Esophagus squamous epithelium (tissue), 5 donors: ENCODE results near the gene IQSEC1. TPM values are rescaled to one million over a fixed set of nuclear protein-coding genes. Genes with fewer than 3 reads are reported as not detected.
A peak's percentile ranks its signal among the peaks of the same experiment; 100 is the strongest.

Experiments used
- DNase-seq: peaks from one replicate; lab custom pipeline; 2025; lab: John Stamatoyannopoulos, UW
- H3K27ac ChIP-seq, 4 donors: fragments of 200-600 bp; sonication (generic); one replicate each; pipeline ENCODE4 v1.5.1; 2016 to 2019; ENCODE audit warnings: mild to moderate bottlenecking in 1 of 4
- H3K27me3 ChIP-seq, 4 donors: fragments of 200-600 bp; sonication (generic); 1 replicate in 3 of 4; 2 replicates in 1 of 4; pipeline versions ENCODE4 v1.5.1 to v1.6.0; 2017 to 2021; ENCODE audit warnings: antibody characterized with exemption in 1 of 4
- H3K36me3 ChIP-seq, 3 donors: fragments of 200-600 bp; sonication (generic); one replicate each; pipeline ENCODE4 v1.5.1; 2016 to 2019
- H3K4me1 ChIP-seq, 3 donors: fragments of 200-600 bp; sonication (generic); one replicate each; pipeline ENCODE4 v1.5.1; 2017 to 2019
- H3K4me3 ChIP-seq, 4 donors: fragments of 200-600 bp; sonication (generic); 1 replicate in 3 of 4; 2 replicates in 1 of 4; pipeline ENCODE4 v1.5.1; 2016 to 2019; ENCODE audit warnings: mild to moderate bottlenecking in 2 of 4, moderate library complexity in 1 of 4
- H3K9me3 ChIP-seq, 3 donors: fragments of 200-600 bp; sonication (generic); one replicate each; pipeline ENCODE4 v1.5.1; 2016 to 2019
- POLR2A ChIP-seq, 4 donors: fragments of 450-650 bp; IDR thresholded peaks; one replicate each; pipeline ENCODE4 v1.6.1; 2017; ENCODE audit warnings: antibody characterized with exemption in 4 of 4, mild to moderate bottlenecking in 4 of 4, moderate library complexity in 3 of 4
- WGBS, 2 donors: methylation state at CpG; one replicate each; pipeline ENCODE4 v1.1.5; 2018; 5-methylcytosine and 5-hydroxymethylcytosine counted together
- intact Hi-C: fragments of 100-400 bp; cut with DNase I; formaldehyde crosslinking; loops from one replicate; pipeline ENCODE4 v1.15.0; 2022
- total RNA-seq, 4 donors: library from RNA; depleted of rRNA; stranded (reverse); fragments of >200 nt; gene quantifications; one replicate each; pipeline ENCODE4 v1.1.0, GENCODE V29; 2016
- TF ChIP-seq, protein P1 (sequence below), 6 experiments: fragments of 450-650 bp in 4 of 6; fragments of 200-600 bp in 2 of 6; sonication (generic) in 2 of 6; IDR thresholded peaks; one replicate each; pipeline ENCODE4 v1.5.1; 2016 to 2019; ENCODE audit warnings: antibody characterized with exemption in 6 of 6, mild to moderate bottlenecking in 4 of 6, moderate library complexity in 4 of 6
- donor health status: DM: yes; HTN: yes; CAD: no.

The IQSEC1 gene
- total RNA-seq, 4 donors from 2014 or later = 7.3 to 27.1 (median 10.7) TPM

DNA sequence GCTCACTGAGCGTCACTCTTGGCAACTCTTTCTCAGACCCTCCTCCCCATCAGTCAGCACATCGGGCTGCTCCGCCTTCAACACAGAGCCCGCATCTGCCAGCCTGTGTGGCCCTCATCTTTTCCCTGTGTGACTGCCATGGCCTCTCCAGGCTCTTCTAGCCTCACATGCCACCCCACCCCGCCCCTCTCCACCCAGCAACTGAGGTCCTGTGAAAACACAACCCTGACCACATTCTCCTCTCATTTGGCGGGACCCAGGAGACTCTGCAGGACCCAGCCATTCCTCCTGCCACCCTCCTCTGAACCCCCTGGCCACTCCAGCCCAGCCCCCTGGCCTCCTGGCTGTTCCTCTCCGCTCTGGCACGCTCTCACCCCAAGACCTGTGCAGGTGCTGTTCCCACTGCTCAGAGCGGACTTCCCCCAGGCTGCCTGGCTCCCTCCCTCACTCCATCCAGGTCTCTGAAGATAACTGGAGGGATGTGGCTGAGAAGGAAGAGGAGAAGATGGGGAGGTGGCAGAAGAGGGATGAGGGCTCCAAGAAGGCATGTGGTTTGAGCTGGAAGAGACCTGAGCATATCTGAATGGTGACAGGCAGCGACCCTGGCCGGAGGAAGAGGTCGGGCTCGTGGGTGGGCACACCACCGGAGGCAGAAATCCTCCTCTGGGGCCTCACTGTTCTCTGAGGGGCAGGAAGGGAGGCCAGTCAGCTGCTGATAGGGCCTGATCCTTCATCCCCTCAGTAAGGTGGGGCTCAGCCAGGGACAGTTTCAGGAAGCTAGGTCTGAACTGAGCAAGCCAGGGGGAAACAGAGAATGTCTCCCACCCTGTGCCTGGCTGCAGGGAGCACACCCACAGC is 120.7 kb downstream of the IQSEC1 start:
- no peak overlapping the region for H3K4me3 ChIP-seq
- TF ChIP-seq POLR2A (IDR thresholded peaks at IDR 0.05) = no peak
- TF ChIP-seq, protein P1, sequence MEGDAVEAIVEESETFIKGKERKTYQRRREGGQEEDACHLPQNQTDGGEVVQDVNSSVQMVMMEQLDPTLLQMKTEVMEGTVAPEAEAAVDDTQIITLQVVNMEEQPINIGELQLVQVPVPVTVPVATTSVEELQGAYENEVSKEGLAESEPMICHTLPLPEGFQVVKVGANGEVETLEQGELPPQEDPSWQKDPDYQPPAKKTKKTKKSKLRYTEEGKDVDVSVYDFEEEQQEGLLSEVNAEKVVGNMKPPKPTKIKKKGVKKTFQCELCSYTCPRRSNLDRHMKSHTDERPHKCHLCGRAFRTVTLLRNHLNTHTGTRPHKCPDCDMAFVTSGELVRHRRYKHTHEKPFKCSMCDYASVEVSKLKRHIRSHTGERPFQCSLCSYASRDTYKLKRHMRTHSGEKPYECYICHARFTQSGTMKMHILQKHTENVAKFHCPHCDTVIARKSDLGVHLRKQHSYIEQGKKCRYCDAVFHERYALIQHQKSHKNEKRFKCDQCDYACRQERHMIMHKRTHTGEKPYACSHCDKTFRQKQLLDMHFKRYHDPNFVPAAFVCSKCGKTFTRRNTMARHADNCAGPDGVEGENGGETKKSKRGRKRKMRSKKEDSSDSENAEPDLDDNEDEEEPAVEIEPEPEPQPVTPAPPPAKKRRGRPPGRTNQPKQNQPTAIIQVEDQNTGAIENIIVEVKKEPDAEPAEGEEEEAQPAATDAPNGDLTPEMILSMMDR (IDR thresholded peaks at IDR 0.05) = no peak
- no peaks in the 10 kb centered on the region for H3K9me3 ChIP-seq
- WGBS, 2 donors = 89 to 93% methylated on average over 7 to 12 of the region's 14 CpGs
- H3K4me1 ChIP-seq = peaks cover 43 to 84% (median 53%) of the 10 kb centered on the region in 3 donors
- intact Hi-C loops = no loop called here
- H3K27me3 ChIP-seq = no peaks in the 10 kb centered on the region
- H3K27ac ChIP-seq = no peak overlapping the region
- no peak for DNase-seq
- no peaks in the 10 kb centered on the region for H3K36me3 ChIP-seq

DNA sequence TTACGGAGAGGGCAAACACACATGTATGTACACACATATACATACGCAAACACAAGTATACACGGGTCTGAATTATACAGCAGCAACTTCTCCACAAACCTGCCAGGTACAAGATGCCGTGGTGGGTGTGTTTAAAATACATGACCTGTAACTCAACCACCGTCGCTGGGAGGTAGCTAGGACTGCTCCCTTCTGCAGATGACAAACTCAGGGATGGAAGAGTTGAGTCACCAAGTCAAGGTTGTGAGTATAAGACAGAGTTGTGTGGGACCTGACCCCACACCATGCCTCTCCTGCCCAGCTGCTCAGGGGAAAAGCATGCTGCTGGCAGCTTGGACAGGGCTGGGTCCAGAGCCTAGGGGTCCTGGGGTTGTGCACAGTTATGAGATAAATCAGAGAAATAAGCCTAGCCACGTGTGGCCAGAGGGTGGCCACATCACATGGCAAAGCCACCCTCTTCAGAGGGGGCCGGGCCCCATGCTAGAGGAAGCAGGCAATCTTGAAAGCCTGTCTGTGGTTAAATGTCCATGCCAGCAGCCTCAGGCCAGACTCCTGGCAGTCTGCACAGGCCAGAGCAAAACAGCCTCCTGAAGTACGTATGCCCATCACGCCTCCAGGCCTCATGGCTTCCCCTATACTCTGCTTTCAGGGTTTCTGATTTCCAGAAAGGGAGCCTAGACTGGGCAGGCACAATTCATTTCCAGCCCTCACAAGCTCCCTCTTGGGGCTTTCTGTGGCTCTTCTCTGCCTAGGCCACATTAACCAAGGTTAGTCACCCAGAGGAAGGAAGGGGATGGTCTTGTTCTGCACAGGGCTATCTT is 124.1 kb downstream of the IQSEC1 start:
- peaks cover 46 to 84% (median 60%) of the 10 kb centered on the region in 3 donors for H3K4me1 ChIP-seq
- WGBS, 2 donors = 31 to 50% methylated on average over 3 to 6 of the region's 10 CpGs

DNA sequence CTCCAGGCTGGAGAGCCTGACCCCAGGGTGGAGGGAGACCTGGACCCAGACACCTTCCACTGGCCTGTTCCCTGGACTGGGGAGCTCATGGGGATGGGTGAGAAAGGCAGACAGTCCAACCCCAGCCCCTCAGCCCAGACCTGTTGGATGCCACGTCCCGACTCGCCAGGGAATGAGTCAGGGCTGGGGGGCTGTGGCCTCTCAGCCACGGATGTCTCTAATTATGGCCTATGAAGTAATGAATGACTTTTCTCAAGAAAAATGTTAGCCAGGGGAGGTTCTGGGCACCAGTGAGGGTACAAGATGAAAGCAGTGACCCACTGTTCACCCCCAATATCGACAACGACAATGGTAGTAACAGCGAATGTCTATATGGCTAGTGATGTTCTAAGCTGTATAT is 124.9 kb downstream of the IQSEC1 start:
- Histone ChIP-seq H3K27ac (peak overlapping the region in 2 of 4 donors; percentile 18 to 50), H3K9me3 (no peaks in the 10 kb centered on the region), H3K4me3 (no peak overlapping the region), H3K27me3 (no peaks in the 10 kb centered on the region), H3K36me3 (no peaks in the 10 kb centered on the region), H3K4me1 (peaks cover 40 to 84% (median 60%) of the 10 kb centered on the region in 3 donors)
- 33% methylated on average over 3 of the region's 7 CpGs; no CpG with 5 or more reads in 1 of the 2 donors for WGBS, 2 donors
- no peak for DNase-seq
- intact Hi-C loops = no loop called here
- TF ChIP-seq, protein P1 (IDR thresholded peaks at IDR 0.05) = no peak

More for the DNA sequence above, 124.1 kb downstream of the IQSEC1 start:
- Histone ChIP-seq H3K36me3 (no peaks in the 10 kb centered on the region), H3K4me3 (no peak overlapping the region), H3K27ac (no peak overlapping the region), H3K9me3 (no peaks in the 10 kb centered on the region), H3K27me3 (no peaks in the 10 kb centered on the region)
- DNase-seq = no peak
- intact Hi-C loops = no loop called here
- no peak for TF ChIP-seq POLR2A (IDR thresholded peaks at IDR 0.05)
- TF ChIP-seq, protein P1 (IDR thresholded peaks at IDR 0.05) = peak in 1 of 6 experiments; percentile 11

DNA sequence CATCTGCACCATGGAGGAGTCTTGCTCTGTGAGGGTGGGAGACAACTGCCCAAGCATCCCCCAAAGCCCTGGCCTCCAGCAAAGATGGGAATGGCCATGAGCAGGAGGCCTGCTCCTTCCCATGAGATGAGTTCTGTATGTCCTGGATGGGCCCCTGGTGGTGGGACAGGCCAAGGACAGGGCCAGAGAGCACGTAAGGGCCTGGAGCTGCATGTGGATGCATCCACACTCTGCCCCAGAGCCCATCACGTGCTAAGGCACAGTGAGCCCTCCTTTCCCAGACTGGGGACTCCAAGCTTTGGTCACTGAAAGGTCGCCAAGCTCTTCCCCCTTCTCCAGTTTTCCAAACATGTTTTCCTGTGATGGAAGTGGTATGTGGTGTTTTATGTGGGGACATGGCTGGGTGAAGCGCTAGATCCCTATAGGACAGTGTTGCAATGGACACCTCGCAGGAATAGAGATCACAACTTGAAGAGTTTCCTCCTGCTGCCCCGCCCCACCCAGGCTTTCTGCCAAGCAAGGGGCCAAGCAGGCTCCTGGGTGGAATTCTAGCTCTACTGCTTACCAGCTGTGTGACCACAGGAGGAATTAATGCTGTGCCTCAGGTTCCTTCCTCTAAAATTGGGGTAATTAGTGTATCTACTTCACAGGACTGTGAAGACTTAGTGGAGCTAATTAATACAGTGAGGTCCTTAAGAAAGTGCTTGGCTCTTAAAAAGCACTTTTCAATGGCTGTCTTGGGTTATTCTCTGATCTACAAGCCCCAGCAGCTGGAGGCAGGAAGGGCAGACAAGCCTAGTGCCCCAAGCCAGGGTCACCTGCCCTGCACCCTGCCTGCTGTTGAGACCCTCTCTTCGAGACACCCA is 125.5 kb downstream of the IQSEC1 start:
- no peaks in the 10 kb centered on the region for H3K9me3 ChIP-seq
- peaks cover 40 to 83% (median 58%) of the 10 kb centered on the region in 3 donors for H3K4me1 ChIP-seq
- peak overlapping the region in 2 of 4 donors; percentile 36 to 50 for H3K27ac ChIP-seq
- intact Hi-C loops = no loop called here
- no peak overlapping the region for H3K4me3 ChIP-seq
- DNase-seq = no peak
- H3K36me3 ChIP-seq = no peaks in the 10 kb centered on the region
- TF ChIP-seq, protein P1 (IDR thresholded peaks at IDR 0.05) = no peak
- TF ChIP-seq POLR2A (IDR thresholded peaks at IDR 0.05) = no peak
- no peaks in the 10 kb centered on the region for H3K27me3 ChIP-seq
- 0 to 37% methylated on average over 2 of the region's 7 CpGs for WGBS, 2 donors
